Measurements from ENCODE around the gene DR1. TPM values are rescaled to one million over a fixed set of nuclear protein-coding genes. Genes with fewer than 3 reads are reported as not detected.

Gene DR1
- total RNA-seq, 1 experiment from 2014 or later: 87.3 TPM

GRCh38 chr1:93394514-93394913, 48.8 kb downstream of the DR1 start:
- TF ChIP-seq CTCF (conservative IDR thresholded peaks at IDR 0.05): no peak
- Histone ChIP-seq H2BK15ac (ENCODE audit: low read depth, low read length) (no peak overlapping the region), H3K79me2 (ENCODE audit: insufficient read depth, low read length) (no peaks in the 10 kb centered on the region), H3K27me3 (ENCODE audit: insufficient read depth, low read length) (no peaks in the 10 kb centered on the region), H2BK20ac (ENCODE audit: low read depth, low read length, poor library complexity, severe bottlenecking) (no peak overlapping the region), H4K8ac (replicated peaks; ENCODE audit: insufficient read length, low read depth, low read length) (no peak overlapping the region), H3K4ac (ENCODE audit: low read depth, low read length) (no peak overlapping the region), H3K23me2 (ENCODE audit: insufficient read length, low read depth, low read length, poor library complexity, severe bottlenecking) (no peaks in the 10 kb centered on the region), H3K4me2 (ENCODE audit: insufficient read depth, insufficient read length, low read length) (no peak overlapping the region), H4K91ac (ENCODE audit: insufficient read length, low read depth, low read length) (no peak overlapping the region), H3K9ac (ENCODE audit: extremely low read depth, insufficient read length, low read length) (no peak overlapping the region), H2BK12ac (ENCODE audit: insufficient read length, low read depth, low read length) (no peak overlapping the region), H3K23ac (ENCODE audit: insufficient read length, low read depth, low read length) (no peak overlapping the region), H2BK5ac (ENCODE audit: insufficient read length, low read length) (no peak overlapping the region), H3T11ph (ENCODE audit: low read length) (no peak overlapping the region), H4K20me1 (ENCODE audit: control insufficient read depth, insufficient read depth, insufficient read length) (no peaks in the 10 kb centered on the region), H3K14ac (ENCODE audit: insufficient read depth, low read length) (no peak overlapping the region), H2BK120ac (ENCODE audit: low read depth, low read length, poor library complexity, severe bottlenecking) (no peak overlapping the region), H2AK5ac (ENCODE audit: insufficient read length, low read length) (no peak overlapping the region), H3K56ac (ENCODE audit: insufficient read length, low read depth, low read length) (no peak overlapping the region), H4K5ac (ENCODE audit: insufficient read length, low read depth, low read length) (no peak overlapping the region), H3K18ac (ENCODE audit: insufficient read length, low read depth, low read length) (no peak overlapping the region), H3K9me3 (ENCODE audit: control insufficient read depth, low read depth, low read length) (no peaks in the 10 kb centered on the region), H3K4me1 (ENCODE audit: insufficient read depth, low read length) (no peaks in the 10 kb centered on the region), H3K27ac (ENCODE audit: insufficient read length, low read depth, low read length) (no peak overlapping the region), H3K79me1 (ENCODE audit: insufficient read depth, low read depth, low read length, poor library complexity, severe bottlenecking) (no peaks in the 10 kb centered on the region), H2AFZ (ENCODE audit: low read length) (no peak overlapping the region)
- H3K36me3 Mint-ChIP-seq (ENCODE audit: insufficient read depth in 1 of 3, low read depth in 3 of 3): peaks cover 1 to 12% (median 8%) of the 10 kb centered on the region in 3 experiments; a peak in 6 of 7 replicates
- peaks cover 2 to 8% of the 10 kb centered on the region in 2 experiments; a peak in 4 of 5 replicates for H3K9me3 Mint-ChIP-seq
- no peak overlapping the region for H3K27ac Mint-ChIP-seq
- H3K4me1 Mint-ChIP-seq: peaks cover 1 to 3% of the 10 kb centered on the region in 2 experiments
- no peak for DNase-seq
- no peaks in the 10 kb centered on the region for H3K27me3 Mint-ChIP-seq (ENCODE audit: low read depth)
- H3K4me3 Mint-ChIP-seq: no peak overlapping the region
- WGBS (ENCODE audit: extremely low coverage, insufficient read length, low lambda C conversion rate): no CpG with 5 or more reads among the region's 2 CpGs

Measured in H9 (cell line).